SH-SY5Y (cell line): ENCODE results near the gene TMEM131.

ENCODE experiments used
- GATA2 ChIP-seq: IDR thresholded peaks from 2 replicates; pipeline ENCODE4 v1.6.1; 2011; ENCODE audit warnings: mild to moderate bottlenecking, low read depth, low read length
- GATA3 ChIP-seq: IDR thresholded peaks from 2 replicates; pipeline ENCODE4 v1.6.1; 2011; ENCODE audit warnings: low read depth, mild to moderate bottlenecking, low read length, moderate library complexity

GRCh38 chr2:97722227-97722626 is 273.5 kb downstream of the TMEM131 start:
- TF ChIP-seq GATA3 (no peak), GATA2 (no peak)
